D721Med (cell line): ENCODE measurements around the gene SMC3.
"Not testable (repeated sequence)": the region's sequence is repeated elsewhere in the genome, so short reads cannot be mapped to it uniquely, and the experiment has no call there.

Source experiments
- DNase-seq: peaks from one replicate; pipeline ENCODE4 v3.0.0; 2011; ENCODE audit warnings: low spot score; ENCODE audit not compliant: insufficient read length
- FAIRE-seq: peaks from 2 replicates; lab custom pipeline; 2011; peaks lifted over from hg19 to GRCh38; lab: Jason Lieb, UNC
- TF ChIP-seq, protein P1 (sequence below): IDR thresholded peaks from 2 replicates; pipeline ENCODE4 v1.5.1; 2012; ENCODE audit warnings: mild to moderate bottlenecking, control low read depth; ENCODE audit not compliant: insufficient read depth; ENCODE audit errors: missing control alignments

The SMC3 gene

DNA sequence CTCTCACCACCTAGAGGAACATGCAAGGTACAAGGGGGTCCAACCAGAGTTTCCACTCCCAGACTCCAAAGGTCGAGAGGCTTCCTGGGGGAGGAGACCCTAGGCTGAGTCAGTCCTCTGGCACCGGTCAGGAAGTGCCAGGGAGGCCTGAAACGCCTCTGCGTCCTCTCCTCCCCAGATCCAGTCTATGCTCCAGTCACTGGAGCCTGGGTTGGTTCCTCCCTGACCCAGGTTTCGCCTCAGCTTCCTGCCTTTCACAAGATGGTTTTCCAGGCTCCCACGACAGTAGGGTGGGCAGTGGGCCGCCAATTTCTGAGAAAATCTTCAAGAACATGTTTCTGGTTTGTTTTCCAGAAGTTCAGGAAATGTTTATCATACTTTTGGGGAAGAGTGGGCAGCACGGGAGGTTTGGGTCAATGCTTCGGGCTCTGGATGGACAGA lies 39.7 kb upstream of the SMC3 start:
- FAIRE-seq, result no peak

DNA sequence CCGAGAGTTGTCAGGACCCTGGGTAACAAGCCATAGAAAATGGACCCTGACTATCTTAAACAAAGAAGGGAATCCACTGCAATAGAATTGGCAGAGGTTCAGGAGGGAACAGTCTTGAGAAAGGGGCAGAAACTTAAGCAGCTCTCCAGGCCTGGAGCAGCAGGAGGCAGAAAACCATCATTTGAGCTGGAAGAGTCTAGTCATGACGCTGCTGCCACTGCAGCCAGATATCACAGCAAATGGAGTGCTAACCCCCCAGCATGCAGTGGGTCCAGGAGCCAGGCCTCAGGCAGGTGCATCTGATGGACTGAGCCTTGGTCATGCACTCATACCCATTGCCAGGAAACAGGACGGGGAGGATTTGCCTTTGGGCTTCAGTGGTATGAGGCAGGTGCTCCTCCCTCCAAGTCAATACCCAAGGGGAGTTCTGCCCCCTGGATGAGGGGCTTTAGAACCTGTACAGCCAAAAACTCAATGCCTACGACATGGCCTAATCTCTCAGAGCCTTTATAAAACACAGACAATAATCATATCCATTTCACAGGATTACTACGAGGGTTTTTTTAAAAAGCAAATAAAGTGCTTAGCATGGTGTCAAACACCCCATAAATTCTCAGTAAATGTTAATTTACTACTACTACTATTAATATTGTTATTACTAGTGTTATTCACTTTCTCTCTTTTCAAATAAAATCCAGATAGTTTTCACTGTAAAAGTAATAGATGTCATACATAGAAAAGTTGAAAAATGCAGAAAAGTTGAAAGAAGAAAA lies 39.1 kb upstream of the SMC3 start:
- no peak for FAIRE-seq
- TF ChIP-seq, protein P1, sequence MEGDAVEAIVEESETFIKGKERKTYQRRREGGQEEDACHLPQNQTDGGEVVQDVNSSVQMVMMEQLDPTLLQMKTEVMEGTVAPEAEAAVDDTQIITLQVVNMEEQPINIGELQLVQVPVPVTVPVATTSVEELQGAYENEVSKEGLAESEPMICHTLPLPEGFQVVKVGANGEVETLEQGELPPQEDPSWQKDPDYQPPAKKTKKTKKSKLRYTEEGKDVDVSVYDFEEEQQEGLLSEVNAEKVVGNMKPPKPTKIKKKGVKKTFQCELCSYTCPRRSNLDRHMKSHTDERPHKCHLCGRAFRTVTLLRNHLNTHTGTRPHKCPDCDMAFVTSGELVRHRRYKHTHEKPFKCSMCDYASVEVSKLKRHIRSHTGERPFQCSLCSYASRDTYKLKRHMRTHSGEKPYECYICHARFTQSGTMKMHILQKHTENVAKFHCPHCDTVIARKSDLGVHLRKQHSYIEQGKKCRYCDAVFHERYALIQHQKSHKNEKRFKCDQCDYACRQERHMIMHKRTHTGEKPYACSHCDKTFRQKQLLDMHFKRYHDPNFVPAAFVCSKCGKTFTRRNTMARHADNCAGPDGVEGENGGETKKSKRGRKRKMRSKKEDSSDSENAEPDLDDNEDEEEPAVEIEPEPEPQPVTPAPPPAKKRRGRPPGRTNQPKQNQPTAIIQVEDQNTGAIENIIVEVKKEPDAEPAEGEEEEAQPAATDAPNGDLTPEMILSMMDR, result no peak
- DNase-seq, result no peak

More for the DNA sequence above, 39.7 kb upstream of the SMC3 start:
- TF ChIP-seq, protein P1, result no peak
- DNase-seq, result no peak

DNA sequence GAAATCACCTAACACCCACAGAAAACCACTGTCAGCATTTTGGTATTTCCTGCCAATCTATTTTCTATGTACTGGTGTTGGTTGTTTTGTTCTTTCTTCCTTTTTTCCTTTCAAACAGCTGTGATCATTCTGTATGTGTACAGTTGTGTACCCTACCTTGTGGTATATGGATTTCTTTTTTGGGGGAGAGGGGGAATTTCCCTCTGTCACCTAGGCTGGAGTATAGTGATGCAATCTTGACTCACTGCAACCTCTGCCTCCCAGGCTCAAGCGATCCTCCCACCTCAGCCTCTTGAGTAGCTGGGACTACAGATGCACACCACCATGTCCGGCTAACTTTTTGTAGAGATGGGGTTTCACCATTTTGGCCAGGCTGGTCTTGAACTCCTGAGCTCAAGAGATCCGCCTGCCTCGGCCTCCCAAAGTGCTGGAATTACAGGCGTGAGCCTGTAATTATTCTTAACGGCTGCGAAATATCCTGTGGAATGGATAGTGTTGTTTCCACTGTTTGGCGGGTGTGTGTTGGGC lies 38.4 kb upstream of the SMC3 start:
- not testable (repeated sequence) for FAIRE-seq, DNase-seq

DNA sequence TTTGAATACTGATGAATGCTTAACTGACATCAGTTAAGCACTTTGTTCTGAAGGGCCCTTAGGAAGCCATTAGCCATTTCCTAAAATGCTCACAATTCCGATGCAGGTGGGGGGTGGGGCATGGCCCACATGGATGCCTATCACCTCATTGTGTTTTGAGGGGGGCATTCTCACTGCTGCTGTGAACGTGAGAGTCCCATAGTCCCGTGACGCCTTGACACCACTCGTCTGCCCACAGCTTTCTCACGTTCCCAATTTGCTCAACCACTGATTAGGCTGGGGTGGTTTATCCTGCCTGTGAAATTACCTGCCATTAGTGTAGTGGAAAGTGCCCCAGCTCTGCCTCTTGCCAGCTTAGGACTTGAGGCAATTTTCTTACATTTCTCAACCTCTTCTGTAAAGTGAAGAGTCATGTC lies 37.9 kb upstream of the SMC3 start:
- no peak for FAIRE-seq
- no peak for DNase-seq
- TF ChIP-seq, protein P1, result no peak

DNA sequence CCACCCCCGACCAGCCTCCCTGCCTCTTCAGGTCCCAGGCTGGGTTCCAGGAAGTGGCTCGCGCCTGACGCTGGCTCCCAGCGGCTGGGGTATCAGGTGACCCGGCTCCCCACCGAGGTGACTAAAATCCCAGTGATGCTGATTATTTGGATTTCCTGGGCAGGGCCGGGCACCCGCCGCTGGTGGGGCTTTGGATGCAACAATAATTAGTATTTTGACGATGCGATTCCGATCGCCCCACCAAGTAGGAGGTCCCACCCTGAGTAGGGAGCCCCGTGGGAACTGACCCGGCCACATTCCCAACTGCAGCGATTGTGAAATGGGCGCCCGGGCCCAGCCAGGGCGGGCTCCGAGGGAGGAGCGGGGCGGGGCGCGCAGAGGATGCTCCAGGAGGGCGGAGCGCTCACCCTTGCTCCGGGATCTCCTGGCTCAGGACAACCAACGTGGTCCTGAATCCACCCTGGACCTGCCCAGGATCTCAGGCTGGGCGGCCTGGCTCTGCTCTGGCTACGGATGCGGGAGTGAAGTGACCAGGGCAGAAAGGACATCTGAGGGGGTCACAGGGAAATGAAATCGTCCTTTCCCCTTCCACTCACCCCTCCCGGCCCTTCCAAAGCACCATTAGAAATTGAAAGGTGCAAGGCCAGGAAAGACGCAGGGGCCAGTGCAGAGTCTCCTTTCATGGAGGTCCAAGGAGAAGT lies 37.2 kb upstream of the SMC3 start:
- TF ChIP-seq, protein P1, result no peak
- FAIRE-seq (no peak), DNase-seq (no peak)

DNA sequence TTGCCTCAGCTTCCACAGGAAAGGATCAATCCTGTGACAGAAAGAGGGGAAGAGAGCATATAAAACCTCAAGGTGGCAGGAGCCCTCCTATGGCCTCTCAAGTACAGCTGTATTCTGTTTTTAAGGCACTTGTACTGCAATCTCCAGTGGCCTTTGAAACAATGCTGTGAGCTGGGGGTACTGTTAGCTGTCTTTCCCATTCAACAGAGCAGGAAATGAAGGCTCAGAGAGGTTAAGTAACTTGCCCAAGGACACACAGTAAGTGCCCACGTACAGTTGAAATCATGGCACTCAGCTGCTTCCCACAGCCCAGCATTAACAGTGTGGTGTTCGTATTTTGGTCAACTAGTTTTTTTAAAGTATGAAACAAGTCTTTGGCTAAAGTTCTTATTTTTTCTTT lies 35.8 kb upstream of the SMC3 start:
- FAIRE-seq, result no peak
- TF ChIP-seq, protein P1, result no peak
- DNase-seq, result no peak

DNA sequence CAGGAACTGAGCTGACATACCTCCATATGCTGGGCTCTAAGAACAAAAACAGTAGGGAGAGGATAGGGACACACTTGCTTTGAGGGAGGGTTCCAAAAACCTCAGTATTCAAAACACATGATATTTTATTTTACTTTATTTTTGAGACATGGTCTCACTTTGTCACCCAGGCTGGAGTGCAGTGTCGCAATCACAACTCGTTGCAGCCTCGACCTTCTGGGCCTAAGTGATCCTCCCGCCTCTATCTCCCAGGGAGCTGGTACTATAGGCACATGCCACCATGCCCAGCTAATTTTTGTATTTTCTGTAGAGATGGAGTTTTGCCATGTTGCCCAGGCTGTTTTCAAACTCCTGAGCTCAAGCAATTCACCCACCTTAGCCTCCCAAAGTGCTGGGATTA lies 34.9 kb upstream of the SMC3 start:
- FAIRE-seq, DNase-seq: not testable (repeated sequence)

DNA sequence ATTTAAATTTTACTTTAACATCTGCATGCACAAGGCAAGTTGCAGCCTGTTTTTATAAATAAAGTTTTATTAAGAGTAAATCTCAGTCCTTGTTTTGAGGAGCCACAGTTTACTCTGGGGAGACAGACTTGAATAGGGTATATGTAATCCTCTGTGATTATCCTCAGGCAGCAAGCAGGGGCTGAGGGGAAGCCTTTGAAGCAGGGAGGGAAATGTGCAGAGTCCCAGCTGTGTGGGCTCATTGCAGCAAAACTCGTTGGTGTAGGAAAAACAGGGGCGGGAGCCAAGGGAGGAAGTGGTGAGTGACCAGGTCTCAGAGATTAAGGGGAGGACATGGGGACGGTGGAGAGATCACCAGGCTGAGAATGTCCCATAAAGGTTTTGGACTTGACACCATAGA lies 34.3 kb upstream of the SMC3 start:
- TF ChIP-seq, protein P1, result no peak
- no peak for FAIRE-seq

More for the DNA sequence above, 34.3 kb upstream of the SMC3 start:
- DNase-seq, result no peak
